Measurements from ENCODE around the gene INSR. TPM values are rescaled to one million over a fixed set of nuclear protein-coding genes. Genes with fewer than 3 reads are reported as not detected.
A peak's percentile ranks its signal among the peaks of the same experiment; 100 is the strongest.
"Not testable (repeated sequence)": the region's sequence is repeated elsewhere in the genome, so short reads cannot be mapped to it uniquely, and the experiment has no call there.

The INSR gene
- total RNA-seq, 1 donor from 2014 or later, result 39.3 TPM

DNA sequence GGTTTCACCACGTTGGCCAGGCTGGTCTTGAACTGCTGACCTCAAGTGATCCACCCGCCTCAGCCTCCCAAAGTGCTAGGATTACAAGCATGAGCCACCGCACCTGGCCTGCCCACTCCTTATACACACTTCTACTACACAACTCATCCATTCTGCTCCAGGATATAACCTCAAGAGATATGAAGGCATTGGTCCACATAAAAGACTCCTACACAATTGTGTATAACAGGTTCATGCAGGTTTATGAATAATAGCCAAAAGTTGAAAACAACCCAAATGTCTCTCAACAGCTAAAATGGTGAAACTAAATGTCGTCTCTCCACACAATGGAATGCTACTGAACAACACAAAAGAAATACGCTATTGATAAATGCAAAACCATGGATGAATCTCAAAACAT, 58.1 kb downstream of the INSR start:
- no peak for DNase-seq (ENCODE audit: low spot score in 2 of 2)
- Histone ChIP-seq H3K9me3 (no peaks in the 10 kb centered on the region), H3K4me3 (no peak overlapping the region), H3K36me3 (no peaks in the 10 kb centered on the region), H3K27ac (no peak overlapping the region), H3K27me3 (no peaks in the 10 kb centered on the region), H3K4me1 (peaks cover 0 to 18% of the 10 kb centered on the region in 2 donors)
- intact Hi-C loops (cut with DNase I), result loop anchor here (10.0 kb wide), 1 partner anchor 279 kb away; the partner anchor contains the start of gene ZNF358
- TF ChIP-seq, protein P1, sequence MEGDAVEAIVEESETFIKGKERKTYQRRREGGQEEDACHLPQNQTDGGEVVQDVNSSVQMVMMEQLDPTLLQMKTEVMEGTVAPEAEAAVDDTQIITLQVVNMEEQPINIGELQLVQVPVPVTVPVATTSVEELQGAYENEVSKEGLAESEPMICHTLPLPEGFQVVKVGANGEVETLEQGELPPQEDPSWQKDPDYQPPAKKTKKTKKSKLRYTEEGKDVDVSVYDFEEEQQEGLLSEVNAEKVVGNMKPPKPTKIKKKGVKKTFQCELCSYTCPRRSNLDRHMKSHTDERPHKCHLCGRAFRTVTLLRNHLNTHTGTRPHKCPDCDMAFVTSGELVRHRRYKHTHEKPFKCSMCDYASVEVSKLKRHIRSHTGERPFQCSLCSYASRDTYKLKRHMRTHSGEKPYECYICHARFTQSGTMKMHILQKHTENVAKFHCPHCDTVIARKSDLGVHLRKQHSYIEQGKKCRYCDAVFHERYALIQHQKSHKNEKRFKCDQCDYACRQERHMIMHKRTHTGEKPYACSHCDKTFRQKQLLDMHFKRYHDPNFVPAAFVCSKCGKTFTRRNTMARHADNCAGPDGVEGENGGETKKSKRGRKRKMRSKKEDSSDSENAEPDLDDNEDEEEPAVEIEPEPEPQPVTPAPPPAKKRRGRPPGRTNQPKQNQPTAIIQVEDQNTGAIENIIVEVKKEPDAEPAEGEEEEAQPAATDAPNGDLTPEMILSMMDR (IDR thresholded peaks at IDR 0.05), result no peak

DNA sequence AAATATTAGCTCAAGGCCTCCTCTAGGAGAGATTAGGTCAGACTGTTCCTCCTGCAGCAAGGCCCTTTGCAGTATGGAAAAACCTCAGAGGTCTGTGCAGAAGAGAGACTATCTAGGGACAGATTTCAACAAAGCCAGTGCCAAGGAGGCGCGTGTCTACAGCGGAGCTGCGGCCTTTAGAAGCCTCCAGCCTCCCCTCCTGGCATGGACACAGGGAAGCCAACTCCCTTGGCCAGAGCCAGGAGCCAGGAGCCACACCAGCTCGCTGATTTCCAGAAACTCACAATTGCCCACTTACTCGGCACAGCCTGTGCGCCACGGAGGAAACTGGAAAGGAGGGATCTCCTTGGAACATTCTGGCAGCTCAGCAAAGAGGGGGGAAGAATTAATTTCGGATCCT, 63.4 kb downstream of the INSR start:
- H3K9me3 ChIP-seq, result no peaks in the 10 kb centered on the region
- no peaks in the 10 kb centered on the region for H3K27me3 ChIP-seq
- H3K4me1 ChIP-seq, result peaks cover 3 to 22% of the 10 kb centered on the region in 2 donors
- H3K27ac ChIP-seq, result peak overlapping the region in 1 of 2 donors; percentile 53
- peak overlapping the region in 1 of 2 donors; percentile 28 for H3K4me3 ChIP-seq
- intact Hi-C loops (cut with DNase I), result loop anchor here (10.0 kb wide), 1 partner anchor 284 kb away; the partner anchor contains the start of gene ZNF358
- peak in 1 of 2 donors; percentile 81 for DNase-seq (ENCODE audit: low spot score in 2 of 2)
- TF ChIP-seq, protein P1 (IDR thresholded peaks at IDR 0.05), result no peak
- H3K36me3 ChIP-seq, result no peaks in the 10 kb centered on the region

DNA sequence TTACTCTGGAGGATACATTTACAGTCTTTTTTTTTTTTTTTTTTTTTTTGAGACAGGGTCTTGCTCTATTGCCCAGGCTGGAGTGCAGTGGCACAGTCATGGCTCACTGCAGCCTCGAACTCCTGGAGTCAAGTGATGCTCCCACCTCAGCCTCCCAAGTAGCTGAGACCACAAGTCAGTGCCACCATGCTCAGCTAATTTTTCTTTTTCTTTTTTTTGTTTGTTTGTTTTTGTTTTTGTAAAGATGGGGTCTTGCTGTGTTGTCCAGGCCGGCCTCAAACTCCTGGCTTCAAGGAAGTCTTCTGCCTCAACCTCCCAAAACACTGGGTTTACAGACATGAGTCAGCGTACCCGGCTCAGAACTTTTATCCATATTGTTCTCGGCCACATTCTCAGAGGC, 64.5 kb downstream of the INSR start:
- no peak for DNase-seq (ENCODE audit: low spot score in 2 of 2)
- TF ChIP-seq, protein P1 (IDR thresholded peaks at IDR 0.05), result no peak
- H3K27ac ChIP-seq, result no peak overlapping the region
- no peak overlapping the region for H3K4me3 ChIP-seq
- intact Hi-C loops (cut with DNase I), result loop anchor here (10.0 kb wide), 1 partner anchor 285 kb away; the partner anchor contains the start of gene ZNF358
- peaks cover 3 to 19% of the 10 kb centered on the region in 2 donors for H3K4me1 ChIP-seq
- H3K27me3 ChIP-seq, result no peaks in the 10 kb centered on the region
- H3K36me3 ChIP-seq, result no peaks in the 10 kb centered on the region
- H3K9me3 ChIP-seq, result no peaks in the 10 kb centered on the region

DNA sequence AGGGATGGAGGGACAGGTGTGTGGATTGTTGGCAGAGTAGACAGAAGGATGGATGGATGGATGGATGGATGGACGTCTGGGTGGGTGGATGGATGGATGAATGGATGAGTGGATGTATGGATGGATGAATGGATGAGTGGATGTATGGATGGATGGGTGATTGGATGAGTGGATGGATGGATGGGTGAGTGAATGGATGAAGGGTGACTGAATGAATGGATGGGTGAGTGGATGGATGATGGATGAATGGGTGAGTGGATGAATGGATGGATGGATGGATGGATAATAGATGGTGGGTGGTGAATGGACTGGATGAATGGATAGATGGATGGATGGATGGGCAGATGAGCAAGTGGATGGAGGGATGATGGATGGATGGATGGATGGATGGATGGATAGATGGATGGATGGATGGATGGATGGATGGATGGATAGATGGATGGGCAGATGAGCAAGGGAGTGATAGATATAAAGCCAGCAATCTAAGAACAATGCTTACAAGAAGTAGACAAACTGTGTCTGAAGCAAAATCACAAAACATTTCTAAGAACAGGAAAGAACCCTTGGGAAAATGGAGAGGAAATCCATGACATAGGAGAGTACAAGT, 65.2 kb downstream of the INSR start:
- H3K4me3 ChIP-seq, result no peak overlapping the region
- H3K36me3 ChIP-seq, result no peaks in the 10 kb centered on the region
- H3K27me3 ChIP-seq, result no peaks in the 10 kb centered on the region
- H3K4me1 ChIP-seq, result peaks cover 3 to 24% of the 10 kb centered on the region in 2 donors
- TF ChIP-seq, protein P1 (IDR thresholded peaks at IDR 0.05), result no peak
- no peaks in the 10 kb centered on the region for H3K9me3 ChIP-seq
- H3K27ac ChIP-seq, result no peak overlapping the region
- no peak for DNase-seq (ENCODE audit: low spot score in 2 of 2)
- intact Hi-C loops (cut with DNase I), result no loop called here

DNA sequence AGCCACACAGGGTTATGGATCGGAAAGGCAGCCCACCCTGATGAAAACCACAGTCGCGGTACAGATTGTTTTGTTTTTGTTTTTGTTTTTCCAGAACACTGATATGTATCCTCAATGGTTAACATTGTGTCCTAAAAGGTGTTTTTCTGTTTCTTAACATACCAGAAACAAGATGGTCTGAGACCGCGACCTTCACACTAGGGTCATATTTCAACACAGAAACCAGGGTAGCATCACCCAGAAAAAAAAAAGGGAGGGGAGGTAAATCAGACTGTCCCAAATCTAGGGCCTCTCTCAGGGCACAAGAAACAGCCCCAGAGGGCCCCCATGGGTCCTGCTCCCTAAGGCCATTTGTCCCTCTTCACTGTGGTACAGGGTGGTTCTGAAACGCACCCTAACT, 66.5 kb downstream of the INSR start:
- DNase-seq (ENCODE audit: low spot score in 2 of 2), result no peak
- H3K4me3 ChIP-seq, result no peak overlapping the region
- H3K9me3 ChIP-seq, result no peaks in the 10 kb centered on the region
- H3K4me1 ChIP-seq, result peaks cover 3 to 22% of the 10 kb centered on the region in 2 donors
- intact Hi-C loops (cut with DNase I), result no loop called here
- no peaks in the 10 kb centered on the region for H3K36me3 ChIP-seq
- H3K27ac ChIP-seq, result no peak overlapping the region
- H3K27me3 ChIP-seq, result no peaks in the 10 kb centered on the region
- TF ChIP-seq, protein P1 (IDR thresholded peaks at IDR 0.05), result no peak

DNA sequence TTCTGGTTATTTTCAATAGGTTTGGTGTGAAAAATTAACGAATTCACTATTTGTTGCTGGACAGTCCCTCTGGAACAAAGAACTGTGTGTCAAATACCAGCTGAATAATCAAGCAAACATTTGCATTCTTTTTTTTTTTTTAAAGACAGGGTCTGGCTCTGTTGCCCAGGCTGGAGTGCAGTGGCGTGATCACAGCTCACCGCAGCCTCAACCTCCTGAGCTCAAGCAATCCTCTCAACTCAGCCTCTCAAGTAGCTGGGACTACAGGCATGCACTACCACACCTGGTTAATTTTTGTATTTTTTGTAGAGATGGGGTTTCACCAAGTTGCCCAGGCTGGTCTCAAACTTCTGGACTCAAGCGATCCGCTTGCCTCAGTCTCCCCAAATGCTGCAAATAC, 67.1 kb downstream of the INSR start:
- H3K27me3 ChIP-seq; intact Hi-C loops (cut with DNase I); DNase-seq (ENCODE audit: low spot score in 2 of 2); H3K36me3 ChIP-seq; H3K9me3 ChIP-seq; H3K4me3 ChIP-seq: not testable (repeated sequence)
- Histone ChIP-seq H3K27ac (peak overlapping the region in 1 of 2 donors; percentile 20), H3K4me1 (peaks cover 3 to 22% of the 10 kb centered on the region in 2 donors)
